IMR-90 (cell line): ENCODE data around the gene DIAPH2. TPM values are rescaled to one million over a fixed set of nuclear protein-coding genes. Genes with fewer than 3 reads are reported as not detected.

ENCODE experiments used
- ATAC-seq: fragments of 200-7000 bp; cut with Tn5 transposase; 2 replicates; pipeline ENCODE4 v1.9.1; 2020; ENCODE audit warnings: low read depth, mild to moderate bottlenecking, moderate library complexity
- BruUV-seq: library from RNA; stranded (reverse); fragments of 400-500 nt; replicated peaks from 2 replicates; lab custom pipeline; 2021; lab: Mats Ljungman, UMichigan
- CTCF ChIA-PET: fragments of 300-600 bp; formaldehyde crosslinking; extraction: SDS; loops from one replicate; lab custom pipeline; 2021; ENCODE audit warnings: antibody characterized with exemption; lab: Yijun Ruan, JAX
- POLR2A ChIA-PET: fragments of 300-600 bp; sonication (Branson Sonifier 250); formaldehyde crosslinking; loops from one replicate; lab custom pipeline; 2022; ENCODE audit warnings: antibody characterized with exemption; ENCODE audit not compliant: unreplicated experiment; lab: Charles Lee
- DNase-seq: peaks from one replicate; pipeline ENCODE4 v3.0.0; 2013
- H2AFZ ChIP-seq: replicated peaks from 2 replicates; pipeline ENCODE3; 2013; ENCODE audit warnings: low read length, mild to moderate bottlenecking; ENCODE audit not compliant: poor library complexity
- H2AK5ac ChIP-seq: 2 replicates; pipeline ENCODE4 v1.6.1; 2013; ENCODE audit warnings: low read depth, low read length, inconsistent platforms
- H2AK9ac ChIP-seq: replicated peaks from 2 replicates; pipeline ENCODE3; 2013; ENCODE audit warnings: mild to moderate bottlenecking, low read depth, low read length, moderate library complexity; ENCODE audit not compliant: poor library complexity
- H2BK120ac ChIP-seq: 2 replicates; pipeline ENCODE4 v1.6.1; 2013; ENCODE audit warnings: low read depth, low read length, inconsistent platforms
- H2BK15ac ChIP-seq: 3 replicates; pipeline ENCODE4 v1.6.1; 2013; ENCODE audit warnings: low read depth, low read length, inconsistent platforms
- H2BK20ac ChIP-seq: 2 replicates; pipeline ENCODE4 v1.6.1; 2013; ENCODE audit warnings: low read depth, mild to moderate bottlenecking, inconsistent platforms, low read length, moderate library complexity
- H2BK5ac ChIP-seq: 2 replicates; pipeline ENCODE4 v1.6.1; 2013; ENCODE audit warnings: mild to moderate bottlenecking, low read depth, low read length, inconsistent platforms; ENCODE audit not compliant: poor library complexity, severe bottlenecking
- H3K14ac ChIP-seq: replicated peaks from 2 replicates; pipeline ENCODE4 v1.6.1; 2013; ENCODE audit warnings: low read depth, low read length, inconsistent platforms
- H3K18ac ChIP-seq: 2 replicates; pipeline ENCODE4 v1.6.1; 2013; ENCODE audit warnings: low read depth, low read length, control low read depth
- H3K23ac ChIP-seq: 2 replicates; pipeline ENCODE4 v1.6.1; 2013; ENCODE audit warnings: low read depth, low read length, inconsistent platforms
- H3K27ac ChIP-seq: 2 replicates; pipeline ENCODE4 v1.5.1; 2013; ENCODE audit warnings: mild to moderate bottlenecking, control low read depth, low read length; ENCODE audit not compliant: insufficient read depth
- H3K27me3 ChIP-seq: 2 replicates; pipeline ENCODE4 v1.6.1; 2013; ENCODE audit warnings: low read length; ENCODE audit not compliant: control insufficient read depth, insufficient read depth
- H3K36me3 ChIP-seq: 2 replicates; pipeline ENCODE4 v1.6.1; 2013; ENCODE audit warnings: low read length, mixed read lengths; ENCODE audit not compliant: control insufficient read depth, insufficient read depth
- H3K4ac ChIP-seq: 2 replicates; pipeline ENCODE4 v1.6.1; 2013; ENCODE audit warnings: low read depth, low read length, inconsistent platforms
- H3K4me1 ChIP-seq: 2 replicates; pipeline ENCODE4 v1.6.1; 2013; ENCODE audit warnings: low read length, mixed read lengths; ENCODE audit not compliant: control insufficient read depth, insufficient read depth
- H3K4me2 ChIP-seq: 2 replicates; pipeline ENCODE4 v1.6.1; 2013; ENCODE audit warnings: low read depth, mild to moderate bottlenecking, control low read depth, low read length, moderate library complexity
- H3K4me3 ChIP-seq: 2 replicates; pipeline ENCODE4 v1.5.1; 2013; ENCODE audit warnings: low read depth, mild to moderate bottlenecking, control low read depth, low read length, moderate library complexity; ENCODE audit not compliant: insufficient read depth
- H3K56ac ChIP-seq: 2 replicates; pipeline ENCODE4 v1.6.1; 2013; ENCODE audit warnings: low read length, inconsistent platforms; ENCODE audit not compliant: insufficient read depth; ENCODE audit errors: extremely low read depth
- H3K79me1 ChIP-seq, 2 experiments: 2 replicates each; pipeline ENCODE4 v1.6.1; 2013; ENCODE audit warnings: low read length in 2 of 2, inconsistent platforms in 1 of 2, low read depth in 1 of 2
- H3K9ac ChIP-seq: 2 replicates; pipeline ENCODE4 v1.6.1; 2013; ENCODE audit warnings: low read depth, low read length, control low read depth
- H3K9me1 ChIP-seq: 2 replicates; pipeline ENCODE4 v1.6.1; 2013; ENCODE audit warnings: low read length, inconsistent platforms; ENCODE audit not compliant: insufficient read depth
- H3K9me3 ChIP-seq: 2 replicates; pipeline ENCODE4 v1.6.1; 2013; ENCODE audit warnings: low read length; ENCODE audit not compliant: control insufficient read depth, insufficient read depth
- H4K20me1 ChIP-seq: 2 replicates; pipeline ENCODE4 v1.6.1; 2013; ENCODE audit warnings: low read length, inconsistent platforms; ENCODE audit not compliant: insufficient read depth
- H4K5ac ChIP-seq: 2 replicates; pipeline ENCODE4 v1.6.1; 2013; ENCODE audit warnings: mild to moderate bottlenecking, low read depth, low read length, control low read depth
- H4K8ac ChIP-seq, 2 experiments: 2 replicates each; pipeline ENCODE4 v1.6.1; 2013; ENCODE audit warnings: low read depth in 2 of 2, low read length in 2 of 2, control low read depth in 1 of 2, inconsistent platforms in 1 of 2
- H4K91ac ChIP-seq: 2 replicates; pipeline ENCODE4 v1.6.1; 2013; ENCODE audit warnings: low read depth, low read length, inconsistent platforms; ENCODE audit not compliant: insufficient read depth
- BHLHE40 ChIP-seq: fragments of 150-350 bp; IDR thresholded peaks from 2 replicates; pipeline ENCODE4 v1.6.1; 2016; ENCODE audit warnings: mild to moderate bottlenecking, low read depth, low read length
- CEBPB ChIP-seq: IDR thresholded peaks from 2 replicates; pipeline ENCODE4 v1.6.1; 2012; ENCODE audit warnings: low read depth, low read length, improper control_type of control experiment
- CHD1 ChIP-seq: IDR thresholded peaks from 2 replicates; pipeline ENCODE4 v1.6.1; 2012; ENCODE audit warnings: low read depth, low read length, improper control_type of control experiment
- NFE2L2 ChIP-seq: fragments of 150-350 bp; IDR thresholded peaks from 2 replicates; pipeline ENCODE4 v1.6.1; 2016; ENCODE audit warnings: low read depth, mild to moderate bottlenecking, low read length
- WGBS, 2 experiments: methylation state at CpG; one replicate each; pipeline versions ENCODE4 v1.1.5 to v1.1.7; 2013; ENCODE audit warnings: missing lambda C conversion rate in 2 of 2; ENCODE audit not compliant: insufficient read length in 1 of 2; ENCODE audit errors: extremely low coverage in 2 of 2; 5-methylcytosine and 5-hydroxymethylcytosine counted together
- dilution Hi-C: fragments of 300-500 bp; cut with HindIII; formaldehyde crosslinking; loops from one replicate; pipeline ENCODE4 v1.14.3; 2018; ENCODE audit warnings: low sequenced_read_pairs; ENCODE audit not compliant: unreplicated experiment
- in situ Hi-C: fragments of 300-500 bp; cut with MboI; formaldehyde crosslinking; loops from 3 replicates; pipeline ENCODE4 v1.14.3; 2019; ENCODE audit warnings: low sequenced_read_pairs, inconsistent platforms, mixed read lengths
- intact Hi-C: fragments of 100-400 bp; cut with micrococcal nuclease; formaldehyde crosslinking; loops from 2 replicates; pipeline ENCODE4 v1.10.0; 2022
- polyA plus RNA-seq, 3 experiments: library from polyadenylated mRNA; depleted of rRNA; stranded (reverse); fragments of >200 nt; gene quantifications; 2 replicates each; pipeline ENCODE4 v1.2.3, GENCODE V29; 2012; ENCODE audit warnings: low replicate concordance in 1 of 3
- total RNA-seq: library from RNA; depleted of rRNA; stranded (reverse); fragments of >200 nt; gene quantifications from 2 replicates; pipeline ENCODE4 v1.2.3, GENCODE V29; 2012

The DIAPH2 gene
- total and polyA plus RNA-seq, 2 of the 4 experiments (the other 2 are of a cell fraction), result 3.6 to 19.9 TPM

GRCh38 chrX:97344724-97345123, 660.1 kb downstream of the DIAPH2 start:
- Histone ChIP-seq H3K23ac (no peak overlapping the region), H2AK5ac (no peak overlapping the region), H3K14ac (no peak overlapping the region), H2BK5ac (no peak overlapping the region), H3K27ac (no peak overlapping the region), H3K56ac (no peak overlapping the region), H2BK15ac (no peak overlapping the region), H3K36me3 (no peaks in the 10 kb centered on the region), H3K4me2 (no peak overlapping the region), H3K4ac (no peak overlapping the region), H2AK9ac (no peak overlapping the region), H3K9me3 (no peaks in the 10 kb centered on the region), H2BK20ac (no peak overlapping the region), H2AFZ (no peak overlapping the region), H3K27me3 (no peaks in the 10 kb centered on the region), H3K9me1 (no peaks in the 10 kb centered on the region), H3K9ac (no peak overlapping the region), H3K4me1 (no peaks in the 10 kb centered on the region), H3K18ac (no peak overlapping the region), H4K91ac (no peak overlapping the region), H4K20me1 (no peaks in the 10 kb centered on the region), H3K79me1 (no peaks in the 10 kb centered on the region), H3K4me3 (no peak overlapping the region), H4K8ac (no peak overlapping the region), H4K5ac (no peak overlapping the region), H2BK120ac (no peak overlapping the region)
- ATAC-seq (no peak), DNase-seq (no peak)
- in situ Hi-C loops (no loop called here), intact Hi-C loops (no loop called here), dilution Hi-C loops (no loop called here)
- CTCF ChIA-PET, result interaction anchor here (0.6 kb wide), 1 partner anchor 329 kb away, joined by 3 read pairs; no protein-coding TSS in a partner anchor
- no peak for TF ChIP-seq NFE2L2
- no peak for TF ChIP-seq BHLHE40
- no peak for TF ChIP-seq CEBPB
- TF ChIP-seq CHD1, result no peak
- POLR2A ChIA-PET, result no interaction called here
- BruUV-seq, result no TSS peak
- WGBS, 2 experiments, result no CpG with 5 or more reads among the region's 2 CpGs
